Prostate gland (tissue), 2 donors: Measurements from ENCODE around the gene DUSP8. TPM values are rescaled to one million over a fixed set of nuclear protein-coding genes. Genes with fewer than 3 reads are reported as not detected.
"Not testable (repeated sequence)": the region's sequence is repeated elsewhere in the genome, so short reads cannot be mapped to it uniquely, and the experiment has no call there.

Experiments used
- DNase-seq: peaks from one replicate; pipeline ENCODE4 v3.0.0-alpha.2; 2019; ENCODE audit warnings: low spot score
- H3K27ac ChIP-seq, 2 donors: fragments of 200-600 bp; sonication (generic); 2 replicates each; pipeline ENCODE4 v1.5.1; 2017 to 2019
- H3K27me3 ChIP-seq: fragments of 200-600 bp; sonication (generic); replicated peaks from 2 replicates; pipeline ENCODE4 v1.5.1; 2019; ENCODE audit not compliant: insufficient read depth
- H3K36me3 ChIP-seq, 2 donors: fragments of 200-600 bp; sonication (generic); 1 replicate in 1 of 2; 2 replicates in 1 of 2; pipeline versions ENCODE4 v1.5.1 to v1.8.1; 2017 to 2019
- H3K4me1 ChIP-seq: fragments of 200-600 bp; sonication (generic); replicated peaks from 2 replicates; pipeline ENCODE4 v1.5.1; 2019
- H3K4me3 ChIP-seq, 2 donors: fragments of 200-600 bp; sonication (generic); 2 replicates each; pipeline ENCODE4 v1.5.1; 2017 to 2019
- H3K9me3 ChIP-seq: fragments of 200-600 bp; sonication (generic); 2 replicates; pipeline ENCODE4 v1.5.1; 2017
- CTCF ChIP-seq, 4 experiments: fragments of 200-600 bp in 2 of 4; fragments of 450-650 bp in 2 of 4; sonication (generic) in 2 of 4; IDR thresholded peaks; 1 replicate in 3 of 4; 2 replicates in 1 of 4; pipeline ENCODE4 v1.5.1; 2016 to 2019; ENCODE audit warnings: antibody characterized with exemption in 4 of 4, mild to moderate bottlenecking in 2 of 4, moderate library complexity in 2 of 4
- POLR2A ChIP-seq: fragments of 450-650 bp; IDR thresholded peaks from one replicate; pipeline ENCODE4 v1.6.1; 2016; ENCODE audit warnings: antibody characterized with exemption, mild to moderate bottlenecking
- POLR2AphosphoS5 ChIP-seq: sonication (generic); formaldehyde crosslinking; IDR thresholded peaks from one replicate; pipeline ENCODE4 v1.6.1; 2017; ENCODE audit warnings: antibody characterized with exemption
- WGBS: methylation state at CpG from one replicate; pipeline ENCODE4 v1.1.5; 2018; 5-methylcytosine and 5-hydroxymethylcytosine counted together
- intact Hi-C: fragments of 100-400 bp; cut with DNase I; formaldehyde crosslinking; loops from one replicate; pipeline ENCODE4 v1.14.2; 2022
- total RNA-seq, 2 donors: library from RNA; depleted of rRNA; stranded (reverse); fragments of >200 nt; gene quantifications; one replicate each; pipeline ENCODE4 v1.1.0, GENCODE V29; 2016

The DUSP8 gene
- total RNA-seq, 2 donors from 2014 or later: 8.8 to 17.2 TPM

- TF ChIP-seq CTCF (IDR thresholded peaks at IDR 0.05): no peak
- no peak for TF ChIP-seq POLR2A
- TF ChIP-seq POLR2AphosphoS5: no peak
- Histone ChIP-seq H3K9me3 (no peaks in the 10 kb centered on the region), H3K4me3 (no peak overlapping the region), H3K27ac (no peak overlapping the region), H3K36me3 (no peaks in the 10 kb centered on the region), H3K4me1 (no peaks in the 10 kb centered on the region), H3K27me3 (no peaks in the 10 kb centered on the region)
- intact Hi-C loops: no loop called here
- DNase-seq: no peak
- WGBS: 68% methylated on average over 9 of the region's 9 CpGs
Measured at GRCh38 chr11:1592628-1593027, 20.6 kb upstream of the DUSP8 start.

- 92% methylated on average over 6 of the region's 6 CpGs for WGBS
- H3K4me3 ChIP-seq: no peak overlapping the region
- no peak for TF ChIP-seq CTCF (IDR thresholded peaks at IDR 0.05)
- TF ChIP-seq POLR2A: no peak
- TF ChIP-seq POLR2AphosphoS5: no peak
- H3K9me3 ChIP-seq: no peaks in the 10 kb centered on the region
- no peak for DNase-seq
- H3K27ac ChIP-seq: no peak overlapping the region
- H3K27me3 ChIP-seq: peaks cover 2% of the 10 kb centered on the region
- no peaks in the 10 kb centered on the region for H3K36me3 ChIP-seq
- intact Hi-C loops: no loop called here
- no peaks in the 10 kb centered on the region for H3K4me1 ChIP-seq
Measured at GRCh38 chr11:1589996-1590395, 17.9 kb upstream of the DUSP8 start.

GRCh38 chr11:1589191-1589963 is 17.3 kb upstream of the DUSP8 start:
- H3K27ac ChIP-seq, H3K27me3 ChIP-seq, intact Hi-C loops, H3K36me3 ChIP-seq, H3K9me3 ChIP-seq, H3K4me3 ChIP-seq, H3K4me1 ChIP-seq, DNase-seq: not testable (repeated sequence)
- 40% methylated on average over 8 of the region's 10 CpGs for WGBS

DNA sequence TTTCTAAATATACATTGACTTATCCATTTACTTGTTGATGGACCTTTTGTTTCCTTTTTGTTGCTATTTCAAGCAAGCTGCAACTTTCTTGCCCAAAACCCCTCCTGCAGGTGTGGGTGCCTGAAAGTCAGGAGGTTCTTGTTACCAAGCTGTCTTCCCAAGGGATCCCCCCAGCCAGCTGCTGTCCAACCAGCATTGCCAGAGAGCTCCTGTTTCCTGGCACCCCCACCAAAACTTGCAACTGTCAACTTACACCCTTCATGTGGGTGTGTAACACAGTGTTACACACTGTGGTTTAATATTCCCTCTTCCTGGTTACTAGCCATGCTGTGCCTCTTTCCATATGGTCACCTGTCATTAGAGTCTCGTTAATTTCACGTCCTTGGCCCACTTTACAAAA is 14.6 kb upstream of the DUSP8 start:
- Histone ChIP-seq H3K4me3 (no peak overlapping the region), H3K27me3 (peaks cover 2% of the 10 kb centered on the region), H3K36me3 (no peaks in the 10 kb centered on the region), H3K4me1 (no peaks in the 10 kb centered on the region), H3K9me3 (no peaks in the 10 kb centered on the region), H3K27ac (no peak overlapping the region)
- no peak for TF ChIP-seq CTCF (IDR thresholded peaks at IDR 0.05)
- TF ChIP-seq POLR2AphosphoS5: no peak
- intact Hi-C loops: no loop called here
- WGBS: 60% methylated on average over 2 of the region's 2 CpGs
- no peak for DNase-seq

- H3K36me3 ChIP-seq, H3K27me3 ChIP-seq, DNase-seq, H3K4me1 ChIP-seq, H3K4me3 ChIP-seq, H3K9me3 ChIP-seq, H3K27ac ChIP-seq: not testable (repeated sequence)
- 83% methylated on average over 8 of the region's 9 CpGs for WGBS
- intact Hi-C loops: loop anchor here (5.0 kb wide), 1 partner anchor 388 kb away; no protein-coding TSS in a partner anchor
Measured at GRCh38 chr11:1584661-1585370, 12.7 kb upstream of the DUSP8 start, which contains the start of gene KRTAP5-1. KRTAP5-1 (minus strand) TSS chr11:1585283; CDS start chr11:1585249, 34 bp downstream.

- DNase-seq, H3K27me3 ChIP-seq, H3K4me3 ChIP-seq, H3K9me3 ChIP-seq, H3K4me1 ChIP-seq, H3K27ac ChIP-seq, H3K36me3 ChIP-seq: not testable (repeated sequence)
- WGBS: 84% methylated on average over 2 of the region's 2 CpGs
- intact Hi-C loops: loop anchor here (5.0 kb wide), 1 partner anchor 386 kb away; no protein-coding TSS in a partner anchor
Measured at GRCh38 chr11:1582909-1583308, 10.8 kb upstream of the DUSP8 start.
